ENCODE data around the gene UBE2D2. TPM values are rescaled to one million over a fixed set of nuclear protein-coding genes. Genes with fewer than 3 reads are reported as not detected.

UBE2D2 gene
- total RNA-seq, 1 donor from 2014 or later, result 78.2 TPM

GRCh38 chr5:139660923-139661814 is 100.0 kb downstream of the UBE2D2 start:
- peak; percentile 85 for DNase-seq (ENCODE audit: low read depth)

DNA sequence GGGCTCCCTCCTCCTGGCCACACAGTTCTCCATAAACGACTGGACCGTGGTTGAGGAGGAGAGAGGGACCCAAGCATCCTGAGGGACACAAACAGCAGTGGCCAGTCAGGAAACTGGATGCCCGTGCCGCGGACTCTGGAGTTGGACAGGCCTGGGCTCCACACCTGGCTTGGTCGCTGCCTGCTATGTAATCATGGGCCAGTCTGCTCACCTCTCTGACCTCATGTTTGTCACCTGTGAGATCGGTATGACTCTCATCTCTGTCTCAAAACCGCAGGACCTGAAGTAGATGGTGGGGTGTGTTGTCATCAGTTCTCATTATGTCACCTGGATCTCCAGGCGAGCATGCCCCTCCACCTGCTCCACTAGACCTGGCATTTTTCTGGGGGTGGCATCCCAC is 101.5 kb downstream of the UBE2D2 start:
- no peak for DNase-seq (ENCODE audit: low read depth)

- no peak for DNase-seq (ENCODE audit: low read depth)
Measured at GRCh38 chr5:139663207-139664085, 102.3 kb downstream of the UBE2D2 start.

- DNase-seq (ENCODE audit: low read depth), result no peak
Measured at GRCh38 chr5:139664086-139664693, 103.1 kb downstream of the UBE2D2 start.

GRCh38 chr5:139664727-139665351 is 103.7 kb downstream of the UBE2D2 start:
- DNase-seq (ENCODE audit: low read depth), result no peak

DNA sequence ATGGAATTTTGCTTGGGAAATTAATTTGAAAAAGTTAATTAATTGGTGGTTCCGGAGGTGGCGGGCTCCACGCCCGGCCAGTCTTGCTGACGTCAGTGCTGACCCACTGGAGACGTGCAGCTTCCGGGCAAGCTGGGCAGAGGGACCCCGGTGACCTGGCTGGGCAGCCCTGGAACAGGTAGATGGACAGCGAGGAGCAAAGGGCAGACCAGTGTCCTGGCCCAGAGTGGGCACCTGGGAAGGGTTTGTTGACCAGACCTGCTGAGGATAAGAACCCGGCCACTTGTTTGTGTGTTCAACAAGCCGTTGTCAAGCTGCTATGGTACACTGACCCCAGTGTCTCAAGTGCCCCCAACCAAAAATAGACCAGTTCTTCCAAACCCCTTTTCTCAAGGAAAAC is 104.5 kb downstream of the UBE2D2 start:
- no peak for DNase-seq (ENCODE audit: low read depth)

- no peak for DNase-seq (ENCODE audit: low read depth)
Measured at GRCh38 chr5:139666551-139666950, 105.4 kb downstream of the UBE2D2 start.

- DNase-seq (ENCODE audit: low read depth), result no peak
Measured at GRCh38 chr5:139667001-139667729, 106.0 kb downstream of the UBE2D2 start.

DNA sequence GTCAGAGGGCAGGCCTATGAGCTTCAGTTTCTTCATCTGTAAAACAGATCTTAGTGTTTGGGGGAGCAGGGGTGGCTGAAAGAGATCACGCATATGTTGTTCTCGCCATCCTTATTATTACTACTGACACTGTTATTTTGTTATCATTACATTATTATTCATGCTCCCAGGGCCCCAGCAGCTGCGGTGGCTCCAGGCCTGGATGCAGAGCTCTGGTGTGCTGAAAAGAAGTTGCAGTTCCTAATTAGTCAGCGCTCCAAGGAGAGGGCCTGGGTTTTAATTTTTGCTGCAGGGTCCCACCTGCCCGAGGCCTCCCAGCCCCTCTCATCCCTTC is 106.6 kb downstream of the UBE2D2 start:
- DNase-seq (ENCODE audit: low read depth), result no peak

GRCh38 chr5:139668064-139668880 is 107.1 kb downstream of the UBE2D2 start:
- peak; percentile 56 for DNase-seq (ENCODE audit: low read depth)

- no peak for DNase-seq (ENCODE audit: low read depth)
Measured at GRCh38 chr5:139668924-139669661, 108.0 kb downstream of the UBE2D2 start.

- no peak for DNase-seq (ENCODE audit: low read depth)
Measured at GRCh38 chr5:139669662-139670368, 108.7 kb downstream of the UBE2D2 start.

DNA sequence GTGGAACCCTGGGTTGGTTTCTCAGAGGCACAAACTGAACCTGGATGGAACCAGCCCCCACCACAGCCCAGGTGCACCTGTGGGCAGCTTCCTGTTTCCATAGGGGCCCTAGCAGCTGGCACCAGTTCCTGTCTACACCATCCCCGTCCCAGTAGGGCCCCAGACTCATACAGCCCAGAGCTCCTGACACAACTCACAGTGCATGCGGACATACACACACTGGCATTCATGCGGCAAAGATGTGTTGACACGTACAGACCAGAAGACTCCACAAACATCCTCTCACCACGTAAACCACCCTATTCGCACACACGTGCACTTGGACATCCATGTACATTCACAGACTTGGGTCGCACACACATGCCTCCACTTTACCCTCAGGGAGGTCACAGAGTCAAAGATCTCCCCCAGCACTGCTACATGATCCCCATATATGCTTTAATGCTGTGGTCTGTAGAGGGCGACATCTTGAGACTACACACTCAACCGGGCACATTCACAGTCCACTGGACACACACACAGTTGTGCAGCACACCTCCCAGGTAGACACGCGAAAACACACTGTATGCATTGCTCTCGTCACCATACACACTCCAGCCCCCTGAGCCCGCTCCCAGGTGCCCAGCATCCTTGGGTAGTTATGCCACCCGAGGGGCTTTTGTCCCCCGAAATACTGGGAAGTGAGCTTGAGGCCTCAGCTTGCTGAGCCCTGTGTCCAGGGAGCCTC is 109.4 kb downstream of the UBE2D2 start:
- DNase-seq (ENCODE audit: low read depth), result no peak

GRCh38 chr5:139671096-139671841 is 110.1 kb downstream of the UBE2D2 start:
- no peak for DNase-seq (ENCODE audit: low read depth)

DNA sequence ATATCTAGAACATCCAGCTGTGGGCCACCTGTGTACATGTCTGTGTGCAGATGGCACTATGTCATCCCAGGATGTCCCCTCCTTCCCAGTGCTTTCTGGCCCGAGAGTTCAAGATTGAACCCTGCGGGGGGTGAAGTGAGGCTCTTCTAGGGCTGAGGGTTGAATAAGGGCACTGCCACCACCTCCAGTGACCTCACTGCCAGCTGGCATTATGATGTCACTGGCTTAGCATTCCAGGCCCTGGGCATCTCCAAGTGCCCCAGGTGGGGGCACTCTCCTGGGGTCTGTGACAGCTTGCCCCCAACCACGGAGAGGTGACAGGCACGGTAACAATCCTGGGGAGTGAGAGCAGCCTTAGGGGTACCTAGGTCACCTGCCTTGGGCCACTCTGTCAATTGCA is 114.1 kb downstream of the UBE2D2 start:
- no peak for DNase-seq (ENCODE audit: low read depth)

DNA sequence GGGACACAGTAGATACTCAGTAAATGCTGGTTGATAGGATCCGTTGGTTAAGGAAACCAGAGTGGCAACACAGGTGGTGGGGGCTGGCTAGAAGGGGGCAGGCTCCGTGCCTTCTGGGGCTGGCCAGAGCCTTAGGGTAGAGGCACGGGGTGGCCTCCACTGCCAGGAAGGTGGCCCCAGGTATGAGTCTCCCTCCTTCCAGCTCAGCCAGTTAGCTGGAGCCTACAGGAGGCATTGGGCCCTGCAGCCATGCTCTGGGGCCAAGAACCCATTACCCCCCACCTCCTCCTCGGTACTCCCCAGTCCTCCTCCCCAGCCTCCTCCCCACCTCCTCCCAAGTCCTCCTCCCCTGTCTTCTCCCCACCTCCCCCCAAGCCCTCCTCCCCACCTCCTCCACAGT is 114.7 kb downstream of the UBE2D2 start:
- no peak for DNase-seq (ENCODE audit: low read depth)

DNA sequence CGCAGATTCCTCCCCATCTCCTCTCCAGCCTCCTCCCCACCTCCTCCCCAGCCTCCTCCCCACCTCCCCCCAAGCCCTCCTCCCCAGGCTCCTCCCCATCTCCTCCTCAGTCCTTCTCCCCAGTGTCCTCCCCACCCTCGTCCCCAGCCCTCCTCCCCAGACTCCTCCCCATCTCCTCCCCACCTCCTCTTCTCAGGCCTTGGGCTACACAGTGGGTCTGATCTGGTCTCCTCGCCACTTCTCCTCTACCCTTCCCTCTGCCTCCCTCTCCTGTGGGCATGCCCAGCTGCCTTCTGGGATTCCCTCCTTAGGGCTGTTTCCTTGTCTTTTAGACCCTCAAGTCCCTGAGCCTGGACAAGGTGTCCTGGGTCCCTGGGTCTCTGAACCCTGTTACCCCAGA is 115.3 kb downstream of the UBE2D2 start:
- DNase-seq (ENCODE audit: low read depth), result no peak

Measured in renal cortical epithelial cell (primary cell).